GM18507 (cell line): ENCODE measurements around the gene COMMD1.

ENCODE experiments used
- DNase-seq: peaks from one replicate; pipeline ENCODE4 v3.0.0; 2011; ENCODE audit warnings: low read depth; ENCODE audit not compliant: insufficient read length; ENCODE audit errors: extremely low spot score
- FAIRE-seq: peaks from 2 replicates; lab custom pipeline; 2011; peaks lifted over from hg19 to GRCh38; lab: Jason Lieb, UNC

Gene COMMD1

DNA sequence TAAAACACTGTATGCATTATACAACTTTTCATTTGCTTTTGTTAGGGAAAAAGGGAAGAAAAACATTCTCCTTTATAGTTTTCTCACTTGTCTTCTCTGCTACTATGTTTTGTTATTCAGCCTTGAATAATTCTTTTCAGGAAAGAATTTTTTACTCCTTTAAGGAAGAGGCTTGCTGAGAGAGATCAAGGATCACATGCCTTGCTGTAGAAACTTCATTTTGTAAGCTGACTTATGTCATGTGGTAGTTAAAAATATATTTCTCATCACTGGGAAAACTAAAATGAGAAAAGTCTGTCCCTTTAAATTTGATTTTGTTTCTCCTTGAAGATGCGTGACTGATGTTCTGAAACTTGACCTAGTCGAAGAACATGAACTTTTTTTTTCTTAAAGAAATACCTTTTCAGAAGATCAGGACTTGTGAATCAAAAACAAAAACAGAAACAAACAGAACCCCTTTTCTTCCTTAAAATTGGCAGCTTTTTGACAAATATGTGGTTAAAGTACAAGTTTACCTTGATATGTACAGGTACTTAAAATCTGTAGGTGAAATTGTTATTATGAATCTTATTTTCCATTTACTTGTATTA lies 145.1 kb downstream of the COMMD1 start:
- FAIRE-seq (peak; percentile 31), DNase-seq (no peak)

DNA sequence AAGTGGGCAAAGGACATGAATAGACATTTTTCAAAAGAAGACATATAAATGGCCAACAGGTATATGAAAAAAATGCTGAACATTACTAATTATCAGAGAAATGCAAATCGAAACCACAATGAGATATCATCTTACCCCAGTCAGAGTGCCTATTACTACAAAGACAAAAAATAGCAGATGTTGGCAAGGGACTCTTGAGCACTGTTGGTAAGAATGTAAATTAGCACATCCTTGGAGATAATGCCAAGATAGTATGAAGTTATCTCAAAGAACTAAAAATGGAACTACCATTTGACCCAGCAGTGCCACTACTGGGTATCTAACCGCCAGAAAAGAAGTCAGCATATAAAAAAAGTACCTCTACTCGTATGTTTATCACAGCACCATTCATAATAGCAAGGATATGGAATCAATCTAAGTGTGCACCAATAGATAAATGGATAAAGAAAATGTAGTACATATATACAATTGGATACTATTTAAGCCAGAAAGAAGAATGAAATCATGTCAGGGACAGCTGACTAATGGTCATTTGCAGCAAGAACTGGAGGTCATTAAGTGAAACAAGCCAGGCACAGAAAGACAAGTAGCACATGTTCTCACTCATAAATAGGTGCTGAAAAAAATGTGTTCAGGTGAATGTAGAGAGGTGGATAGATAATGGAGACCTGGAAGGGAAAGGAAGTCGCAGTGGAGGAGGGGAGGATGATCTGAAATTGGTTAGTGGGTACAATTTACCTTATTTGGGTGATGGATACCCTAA lies 148.7 kb downstream of the COMMD1 start:
- peak; percentile 47 for FAIRE-seq
- no peak for DNase-seq

DNA sequence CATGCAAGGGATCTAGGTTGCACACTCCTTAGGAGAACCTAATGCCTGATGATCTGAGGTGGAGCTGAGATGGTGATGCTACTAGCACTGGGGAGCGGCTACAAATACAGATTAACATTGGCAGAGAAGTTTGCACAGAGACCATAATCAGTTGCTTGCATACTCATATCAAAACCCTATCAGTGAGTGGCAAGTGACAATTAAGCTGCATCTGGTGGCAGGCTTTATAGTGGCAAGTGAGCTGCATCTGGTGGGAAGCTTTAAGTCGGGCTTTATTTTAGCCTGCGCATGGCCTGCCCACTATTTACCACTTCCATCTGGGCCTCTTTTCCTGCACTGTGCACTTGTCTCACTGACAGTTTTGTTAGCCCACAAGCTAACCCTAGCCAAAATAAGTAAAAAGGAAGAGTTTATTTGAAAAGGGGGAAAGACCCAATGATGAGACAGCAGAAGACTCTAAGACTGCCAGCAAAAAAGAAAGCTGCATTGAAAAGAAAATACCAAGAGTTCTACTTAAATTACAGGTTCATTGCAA lies 149.5 kb downstream of the COMMD1 start:
- FAIRE-seq: no peak
- no peak for DNase-seq

DNA sequence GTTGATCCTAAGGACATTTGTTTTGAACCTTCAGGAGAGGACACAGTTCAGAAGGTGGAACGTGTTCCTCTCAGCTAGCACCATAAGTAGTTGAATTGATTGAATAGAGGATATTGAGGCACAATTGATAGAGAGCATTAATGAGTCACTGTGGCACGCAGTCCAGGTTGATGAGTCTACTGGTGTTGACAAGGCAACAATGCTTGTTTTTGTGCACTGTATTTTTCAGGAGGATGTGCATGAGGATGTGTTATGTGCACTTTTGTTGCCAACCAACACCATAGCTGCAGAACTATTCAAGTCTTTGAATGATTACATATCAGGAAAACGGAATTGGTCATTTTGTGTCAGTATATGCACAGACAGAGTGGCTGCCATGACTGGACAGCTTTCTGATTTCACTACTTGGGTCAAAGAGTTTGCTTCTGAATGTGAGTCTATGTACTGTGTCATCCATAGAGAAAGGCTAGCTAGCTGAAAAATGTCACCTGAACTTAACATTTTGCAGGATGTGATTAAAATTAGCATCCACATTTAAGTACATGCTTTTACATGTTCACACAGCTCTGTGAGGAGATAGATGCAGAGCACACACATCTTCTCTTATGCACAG lies 150.4 kb downstream of the COMMD1 start:
- FAIRE-seq (peak; percentile 47), DNase-seq (no peak)

DNA sequence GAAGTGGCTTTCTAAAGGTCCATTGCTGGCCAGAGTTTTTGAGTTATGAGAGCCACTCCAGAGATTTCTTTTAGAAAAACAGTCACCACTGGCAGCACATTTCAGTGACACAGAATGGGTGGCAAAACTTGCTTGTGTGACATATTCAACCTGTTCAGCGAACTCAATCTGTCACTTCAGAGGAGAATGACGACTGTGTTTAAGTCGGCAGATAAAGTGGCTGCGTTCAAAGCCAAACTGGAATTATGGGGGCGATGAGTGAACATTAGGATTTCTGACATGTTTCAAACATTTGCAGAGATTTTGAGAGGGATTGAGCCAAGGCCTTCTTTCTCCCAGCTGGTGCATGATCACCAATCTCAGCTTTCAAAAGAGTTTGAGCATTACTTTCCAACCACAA lies 150.9 kb downstream of the COMMD1 start:
- no peak for FAIRE-seq

DNA sequence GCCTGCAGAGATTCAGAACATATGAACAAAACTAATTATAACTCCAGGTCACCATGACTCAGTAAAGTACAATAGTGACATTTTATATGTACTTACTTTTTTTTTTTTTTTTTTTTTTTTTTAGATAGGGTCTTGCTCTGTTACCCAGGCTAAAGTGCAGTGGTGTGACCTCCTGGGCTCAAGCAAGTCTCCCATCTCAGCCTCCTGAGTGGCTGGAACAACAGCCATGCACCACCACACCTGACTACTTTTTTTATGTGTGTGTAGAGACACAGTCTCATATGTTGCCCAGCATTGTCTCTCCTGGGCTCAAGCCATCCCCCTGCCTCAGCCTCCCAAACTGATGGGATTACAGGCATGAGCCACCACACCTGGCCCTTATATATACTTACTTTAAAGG lies 159.8 kb downstream of the COMMD1 start:
- DNase-seq (no peak), FAIRE-seq (no peak)

More for the DNA sequence above, 150.9 kb downstream of the COMMD1 start:
- no peak for DNase-seq

DNA sequence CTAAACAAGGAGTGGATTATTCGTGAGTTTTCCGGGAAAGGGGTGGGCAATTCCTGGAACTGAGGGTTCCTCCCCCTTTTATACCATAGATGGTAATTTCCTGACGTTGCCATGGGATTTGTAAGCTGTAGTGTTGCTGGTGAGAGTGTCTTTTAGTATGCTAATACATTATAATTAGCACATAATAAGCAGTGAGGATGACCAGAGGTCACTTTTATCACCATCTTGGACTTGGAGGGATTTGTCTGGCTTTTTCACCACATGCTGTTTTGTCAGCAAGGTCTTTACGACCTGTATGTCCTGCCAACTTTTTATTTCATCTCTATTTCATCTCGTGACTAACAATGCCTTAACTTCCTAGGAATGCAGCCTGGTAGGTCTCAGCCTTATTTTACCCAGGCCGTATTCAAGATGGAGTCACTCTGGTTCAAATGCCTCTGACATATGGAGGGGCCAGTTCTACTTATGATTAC lies 165.7 kb downstream of the COMMD1 start:
- FAIRE-seq: no peak
- no peak for DNase-seq

DNA sequence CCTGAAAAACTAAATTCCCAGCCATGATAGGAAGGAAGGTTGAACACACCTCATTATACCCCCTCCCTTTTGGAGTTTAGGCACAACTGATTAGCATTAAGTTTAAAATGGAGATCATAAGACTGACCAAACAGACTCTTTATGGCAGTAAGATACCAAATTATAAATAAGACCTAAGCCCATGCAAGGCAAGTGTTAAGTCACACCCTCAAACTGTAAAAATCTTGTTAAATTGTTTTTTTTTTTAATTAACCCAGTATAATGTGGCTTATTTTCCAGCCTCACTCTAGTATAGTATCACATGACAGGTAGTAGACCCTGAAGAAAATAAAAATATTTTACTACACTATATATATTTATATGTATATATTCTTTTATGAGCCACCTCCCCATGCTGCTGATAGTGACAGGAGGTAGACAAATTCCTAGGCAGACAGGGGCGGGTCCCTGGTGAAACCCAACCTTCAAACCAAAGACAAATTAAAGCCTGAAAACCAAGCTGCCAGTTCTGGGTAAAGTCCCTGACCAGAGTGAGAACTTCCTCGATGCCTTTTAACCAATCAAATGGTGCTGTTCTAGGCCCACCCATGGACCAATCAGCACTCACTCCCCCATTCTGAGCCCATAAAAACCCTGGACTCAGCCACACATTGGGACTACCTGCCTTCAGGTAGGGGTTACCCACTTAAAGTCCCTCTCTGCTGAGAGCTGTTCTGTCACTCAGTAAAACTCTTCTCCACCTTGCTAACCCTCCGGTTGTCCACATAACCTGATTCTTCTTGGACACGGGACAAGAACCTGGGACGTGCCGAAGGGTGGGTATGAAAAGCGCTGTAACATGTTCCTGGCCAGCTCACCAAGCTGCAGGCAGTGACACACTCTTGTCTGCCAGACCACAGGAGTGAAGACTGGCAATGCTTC lies 166.5 kb downstream of the COMMD1 start:
- FAIRE-seq (no peak), DNase-seq (no peak)

DNA sequence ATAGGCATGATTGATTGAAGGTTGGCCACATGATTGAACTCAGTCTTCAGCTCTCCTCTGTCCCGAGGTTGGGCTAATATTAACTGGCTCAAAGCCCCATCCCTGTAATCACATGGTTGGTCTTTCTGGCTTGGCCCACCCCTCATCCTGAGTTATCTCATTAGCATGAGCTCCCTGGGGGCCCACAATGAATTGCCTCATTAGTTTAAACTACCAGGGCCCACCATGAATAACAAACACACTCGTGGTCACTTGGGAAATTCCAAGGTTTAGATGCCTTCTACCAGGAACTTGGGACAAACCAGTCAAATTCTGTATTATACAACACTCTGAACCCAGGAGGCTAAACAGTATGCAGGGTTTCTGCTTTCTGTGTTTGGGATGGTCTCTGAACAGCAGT lies 168.8 kb downstream of the COMMD1 start:
- no peak for FAIRE-seq

DNA sequence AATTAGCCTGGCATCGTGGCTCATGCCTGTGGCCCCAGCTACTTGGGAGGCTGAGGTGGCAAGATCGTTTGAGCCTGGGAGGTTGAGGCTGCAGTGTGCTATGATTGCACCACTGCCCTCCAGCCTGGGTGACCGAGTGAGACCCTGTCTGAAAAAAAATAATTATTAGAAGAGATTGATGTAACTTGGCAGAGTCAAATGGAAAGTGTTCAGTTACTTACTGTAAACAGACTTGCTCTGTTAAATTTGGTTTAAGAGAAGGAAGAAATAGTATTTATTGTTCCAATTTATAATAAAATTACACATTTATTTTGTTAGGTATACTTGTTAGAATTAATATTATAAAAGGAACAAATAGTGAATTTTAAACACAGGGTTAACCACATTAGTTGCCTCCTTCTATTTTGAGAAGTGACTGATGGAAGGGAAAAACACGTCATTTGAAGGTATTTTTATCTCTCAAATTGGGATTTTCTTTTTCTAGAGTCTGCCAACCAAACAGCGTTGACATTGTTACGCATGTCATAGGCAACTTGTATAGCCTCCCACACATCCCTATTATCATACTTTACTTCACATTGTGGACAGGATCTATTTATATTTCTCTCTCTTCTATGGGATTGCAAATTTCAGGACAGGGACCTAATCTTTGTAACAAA lies 171.6 kb downstream of the COMMD1 start:
- no peak for FAIRE-seq
- DNase-seq: no peak

More for the DNA sequence above, 168.8 kb downstream of the COMMD1 start:
- DNase-seq: no peak

DNA sequence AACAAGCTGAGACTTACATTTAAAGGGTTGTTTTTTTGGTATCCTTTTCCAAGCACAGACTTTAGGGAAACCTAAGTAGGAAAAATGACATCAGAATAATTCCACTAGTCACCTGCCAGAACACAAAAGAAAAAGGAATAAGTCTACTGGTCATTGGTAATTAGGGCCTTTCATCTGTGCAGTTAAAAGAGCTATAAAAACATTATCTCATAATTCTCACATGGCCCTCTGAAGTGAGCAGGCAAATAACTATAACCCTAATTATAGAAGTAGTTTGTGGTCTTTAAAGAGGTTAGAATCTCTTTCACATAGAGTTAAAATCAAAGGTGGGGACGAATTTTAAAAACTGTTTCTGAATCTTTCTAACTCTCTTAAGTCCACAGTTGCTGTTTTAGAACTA lies 179.3 kb downstream of the COMMD1 start:
- no peak for FAIRE-seq

DNA sequence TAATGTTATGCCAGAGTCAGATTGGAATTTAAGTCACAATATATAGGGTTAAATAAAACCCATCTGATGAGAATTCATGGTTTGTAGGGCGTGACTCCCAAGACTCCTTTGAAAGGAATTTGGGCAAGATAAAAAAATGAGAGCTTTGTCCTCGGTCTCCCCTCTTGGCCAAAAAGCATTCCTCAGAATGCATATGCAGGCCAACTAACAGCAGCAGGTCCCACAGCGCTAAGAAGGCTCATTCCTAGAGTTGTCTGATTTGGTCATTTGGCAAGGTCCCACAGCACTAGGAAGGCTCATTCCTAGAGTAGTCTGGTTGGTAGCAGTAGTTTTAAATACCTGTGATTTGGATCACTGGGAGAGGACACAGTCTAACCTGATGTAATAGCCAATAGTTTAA lies 184.2 kb downstream of the COMMD1 start:
- no peak for DNase-seq

More for the DNA sequence above, 179.3 kb downstream of the COMMD1 start:
- no peak for DNase-seq

DNA sequence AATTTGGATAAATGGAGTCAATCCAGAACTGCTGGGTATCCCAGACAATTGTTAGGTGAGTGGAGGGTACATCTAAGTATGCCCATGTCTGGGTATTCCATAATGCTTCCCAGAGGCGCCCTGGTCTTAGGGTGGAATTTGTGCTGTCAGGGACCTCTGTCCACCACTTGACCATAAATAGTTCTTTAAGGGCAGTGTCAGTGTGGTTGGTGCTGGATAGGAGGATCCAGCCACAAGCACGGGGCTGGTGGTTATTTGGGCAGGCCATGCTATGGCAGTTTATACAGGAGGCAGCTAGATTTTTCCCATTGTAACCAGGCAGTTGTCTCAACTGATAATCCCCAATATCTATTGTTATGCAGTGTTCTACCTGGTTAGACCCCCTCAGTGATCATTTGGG lies 186.0 kb downstream of the COMMD1 start:
- FAIRE-seq (no peak), DNase-seq (no peak)

More for the DNA sequence above, 184.2 kb downstream of the COMMD1 start:
- FAIRE-seq: no peak

DNA sequence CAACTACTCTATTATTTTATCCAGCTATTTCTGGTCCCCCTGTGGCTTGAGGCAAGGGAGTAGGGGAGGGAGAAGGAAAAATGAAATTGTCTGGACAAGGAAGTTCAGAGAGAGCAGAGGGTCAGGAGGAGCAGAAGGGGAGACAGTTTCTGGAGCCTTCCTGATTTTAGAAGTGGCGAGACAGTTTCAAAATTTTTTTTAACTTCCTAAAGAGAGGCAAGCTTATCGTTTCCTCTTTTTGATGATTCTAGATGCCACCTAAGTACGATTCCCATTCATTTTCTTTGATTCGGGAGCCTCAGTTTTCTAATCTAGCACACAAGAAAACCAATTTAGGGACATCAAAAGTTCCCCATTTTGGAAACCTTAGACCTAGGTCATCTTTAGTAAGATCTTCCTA lies 193.6 kb downstream of the COMMD1 start:
- FAIRE-seq (no peak), DNase-seq (no peak)

DNA sequence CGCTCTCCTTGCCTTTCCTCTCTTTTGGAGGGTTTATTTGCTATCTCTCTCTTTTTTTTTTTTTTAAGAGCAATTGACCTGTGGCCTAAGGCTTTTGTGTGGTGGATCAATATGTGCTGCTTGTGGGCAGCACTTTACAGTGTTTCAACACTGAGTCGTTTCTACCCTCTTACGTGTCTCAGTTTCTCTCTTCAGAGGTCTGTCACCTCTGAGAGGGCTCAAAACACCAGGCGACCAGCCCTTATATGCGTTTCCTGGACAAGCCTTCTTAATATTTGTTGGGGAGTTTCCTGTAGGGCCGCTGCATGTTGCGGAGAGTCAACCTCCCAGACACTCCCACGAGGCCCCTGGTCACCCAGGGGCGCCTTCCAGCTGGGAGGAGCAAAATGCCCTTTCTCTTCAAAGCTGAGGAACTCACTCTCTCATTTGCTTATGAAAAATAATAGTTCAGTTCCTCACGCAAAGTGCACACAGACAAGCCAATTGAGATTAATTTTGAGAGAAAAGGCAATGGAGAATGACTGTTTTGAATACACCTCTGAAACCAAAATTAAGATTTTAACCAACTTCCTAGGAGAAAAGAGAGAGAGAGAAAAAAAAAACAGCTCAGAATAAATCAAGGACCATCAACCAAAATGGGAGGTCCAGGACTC lies 194.2 kb downstream of the COMMD1 start:
- FAIRE-seq: peak; percentile 91
- peak; percentile 11 for DNase-seq

DNA sequence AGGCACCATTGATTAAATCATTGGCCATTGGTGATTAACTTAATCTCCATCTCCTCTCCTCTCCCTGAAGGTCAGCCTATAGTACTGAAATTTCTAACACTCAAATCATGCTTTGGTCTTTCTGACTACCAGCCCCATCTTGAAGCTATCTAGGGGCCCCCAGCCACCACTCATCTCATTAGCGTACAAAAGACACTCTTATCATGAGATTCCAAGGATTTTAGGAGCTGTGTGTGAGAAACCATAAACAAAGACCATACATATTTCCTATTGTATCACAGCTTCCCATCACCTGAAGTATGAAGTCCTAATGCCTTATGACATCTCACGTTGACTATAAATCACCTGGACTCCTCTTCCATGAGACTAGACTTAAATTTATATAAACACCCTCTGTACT lies 196.4 kb downstream of the COMMD1 start:
- no peak for DNase-seq
- FAIRE-seq: no peak

DNA sequence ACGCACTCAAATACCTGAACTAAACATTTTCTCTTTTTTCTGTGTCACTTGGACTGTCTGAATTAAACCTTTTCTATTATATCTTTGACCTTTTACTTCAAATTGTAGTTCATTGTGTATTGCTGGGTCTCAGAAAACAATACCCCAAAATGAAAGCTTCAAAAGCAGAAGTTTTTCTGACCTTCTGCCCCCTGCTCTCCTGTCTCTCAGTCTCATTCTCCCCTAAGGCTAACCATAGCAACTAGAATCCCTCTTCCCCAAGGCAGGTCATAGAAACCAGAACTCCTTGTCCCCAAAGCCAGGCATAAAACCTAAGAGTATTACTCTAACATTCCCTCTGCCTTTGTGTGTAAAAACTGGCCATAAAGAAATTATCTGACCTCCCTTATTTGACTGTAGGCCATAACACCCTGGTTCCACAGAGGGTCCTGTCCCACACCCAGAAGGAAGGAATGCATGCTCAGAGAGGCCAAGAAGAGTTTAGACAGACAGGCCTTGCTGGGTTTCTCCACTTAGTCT lies 197.0 kb downstream of the COMMD1 start:
- peak; percentile 35 for FAIRE-seq
- DNase-seq: no peak

DNA sequence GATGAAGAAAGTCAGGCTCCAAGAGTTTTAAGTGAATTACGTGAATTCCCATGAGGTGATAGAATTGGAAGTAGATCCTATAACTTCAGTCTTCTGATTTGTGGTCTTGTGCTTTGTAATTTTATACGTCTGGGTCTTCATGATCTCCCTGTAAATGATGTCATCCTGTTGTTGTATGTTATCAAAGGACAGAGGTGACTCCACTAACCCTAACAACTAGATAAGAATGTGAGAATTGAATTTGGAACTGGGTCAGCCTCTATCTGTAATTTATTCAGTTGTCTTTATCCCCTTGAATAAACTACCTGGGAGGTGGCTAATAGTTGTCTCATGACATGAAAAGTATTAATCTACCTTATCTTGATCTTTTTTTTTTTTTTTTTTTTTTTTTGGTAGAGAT lies 204.1 kb downstream of the COMMD1 start:
- DNase-seq: no peak
- FAIRE-seq: no peak
